ENCODE data around the gene SLC2A13.
"Not testable (repeated sequence)": the region's sequence is repeated elsewhere in the genome, so short reads cannot be mapped to it uniquely, and the experiment has no call there.

SLC2A13 gene

GRCh38 chr12:40104461-40105264 lies 1.2 kb downstream of the SLC2A13 start:
- DNase-seq, result peak; percentile 34

- no peak for DNase-seq
These were observed 2.8 kb downstream of the SLC2A13 start for GRCh38 chr12:40103043-40103442.

- no peak for DNase-seq
These were observed 4.1 kb downstream of the SLC2A13 start for GRCh38 chr12:40101747-40102146.

- DNase-seq, result no peak
These were observed 6.4 kb downstream of the SLC2A13 start for GRCh38 chr12:40099423-40099853.

GRCh38 chr12:40098406-40099145 lies 7.3 kb downstream of the SLC2A13 start:
- no peak for DNase-seq

- no peak for DNase-seq
These were observed 12.4 kb downstream of the SLC2A13 start for GRCh38 chr12:40093512-40093911.

- no peak for DNase-seq
These were observed 19.4 kb downstream of the SLC2A13 start for GRCh38 chr12:40086471-40086870.

- no peak for DNase-seq
These were observed 27.6 kb downstream of the SLC2A13 start for GRCh38 chr12:40078266-40078665.

GRCh38 chr12:40075458-40075857 lies 30.4 kb downstream of the SLC2A13 start:
- DNase-seq, result no peak

GRCh38 chr12:40068416-40068815 lies 37.5 kb downstream of the SLC2A13 start:
- DNase-seq, result no peak

GRCh38 chr12:40065636-40066035 lies 40.2 kb downstream of the SLC2A13 start:
- DNase-seq, result no peak

GRCh38 chr12:40063414-40063813 lies 42.5 kb downstream of the SLC2A13 start:
- DNase-seq, result no peak

GRCh38 chr12:40058721-40059190 lies 47.1 kb downstream of the SLC2A13 start:
- no peak for DNase-seq

GRCh38 chr12:40056373-40056772 lies 49.5 kb downstream of the SLC2A13 start:
- no peak for DNase-seq

- no peak for DNase-seq
These were observed 50.1 kb downstream of the SLC2A13 start for GRCh38 chr12:40055776-40056175.

- no peak for DNase-seq
These were observed 50.7 kb downstream of the SLC2A13 start for GRCh38 chr12:40055228-40055579.

GRCh38 chr12:40054555-40055227 lies 51.2 kb downstream of the SLC2A13 start:
- DNase-seq, result no peak

GRCh38 chr12:40049268-40049667 lies 56.6 kb downstream of the SLC2A13 start:
- DNase-seq, result no peak

- DNase-seq, result not testable (repeated sequence)
These were observed 58.9 kb downstream of the SLC2A13 start for GRCh38 chr12:40047002-40047401.

- DNase-seq, result no peak
These were observed 60.2 kb downstream of the SLC2A13 start for GRCh38 chr12:40045656-40046055.

- DNase-seq, result no peak
These were observed 61.5 kb downstream of the SLC2A13 start for GRCh38 chr12:40044396-40044795.

- no peak for DNase-seq
These were observed 66.3 kb downstream of the SLC2A13 start for GRCh38 chr12:40039598-40039997.

- DNase-seq, result no peak
These were observed 67.3 kb downstream of the SLC2A13 start for GRCh38 chr12:40038619-40039018.

- no peak for DNase-seq
These were observed 71.2 kb downstream of the SLC2A13 start for GRCh38 chr12:40034712-40035111.

Data from left hindlimb (tissue), 1 donor.